ENCODE data around the gene SLAIN2.

SLAIN2 gene

DNA sequence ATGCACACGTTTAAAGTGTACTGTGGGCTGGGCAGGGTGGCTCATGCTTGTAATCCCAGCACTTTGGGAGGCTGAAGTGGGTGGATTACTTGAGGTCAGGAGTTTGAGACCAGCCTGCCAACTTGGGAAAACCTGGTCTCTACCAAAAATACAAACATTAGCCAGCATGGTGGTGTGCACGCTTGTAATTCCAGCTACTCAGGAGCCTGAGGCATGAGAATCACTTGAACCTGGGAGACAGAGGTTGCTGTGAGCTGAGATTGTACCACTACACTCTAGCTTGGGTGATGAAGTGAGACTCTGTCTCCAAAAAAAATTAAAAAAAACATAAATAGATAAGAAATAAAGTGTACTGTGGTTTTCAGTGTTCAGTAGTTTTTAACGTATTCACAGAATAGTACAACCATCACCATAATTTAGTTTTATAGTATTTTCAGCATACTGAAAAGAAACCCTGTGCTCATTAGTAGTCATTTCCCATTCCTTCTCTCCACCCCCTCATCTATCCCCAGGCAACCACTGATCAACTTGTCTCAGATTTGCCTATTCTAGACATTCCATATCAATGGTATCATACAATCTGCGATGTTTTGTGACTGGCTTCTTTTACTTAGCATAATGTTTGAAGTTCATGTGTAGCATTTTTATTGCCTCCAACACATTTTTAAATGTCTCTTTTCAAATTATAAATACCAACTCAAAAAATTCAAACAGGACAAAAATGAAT lies 19.1 kb downstream of the SLAIN2 start:
- no peak for DNase-seq
- in situ Hi-C loops (cut with MboI; ENCODE audit: low pct_unique_long_range_greater_than_20kb, low sequenced_read_pairs), result no loop called here

DNA sequence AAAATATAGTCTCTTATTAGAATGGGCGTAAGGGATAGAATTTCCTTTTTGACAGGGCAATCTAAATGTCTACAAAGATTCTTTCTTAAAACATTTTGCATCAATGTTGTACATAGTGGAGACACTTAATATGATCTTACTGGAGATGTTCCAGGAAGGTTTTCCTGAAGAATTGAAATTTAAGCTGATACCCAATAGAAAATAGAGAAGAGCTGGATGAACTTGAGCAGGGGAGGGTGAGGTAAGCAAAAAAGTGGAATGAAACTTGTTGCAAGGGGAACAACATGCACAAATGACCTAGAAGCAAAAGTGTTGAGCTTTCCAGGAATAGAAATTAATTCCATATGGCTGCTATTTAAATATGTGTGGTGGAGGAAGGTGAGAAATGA lies 19.7 kb downstream of the SLAIN2 start:
- no peak for DNase-seq
- in situ Hi-C loops (cut with MboI; ENCODE audit: low pct_unique_long_range_greater_than_20kb, low sequenced_read_pairs), result no loop called here

DNA sequence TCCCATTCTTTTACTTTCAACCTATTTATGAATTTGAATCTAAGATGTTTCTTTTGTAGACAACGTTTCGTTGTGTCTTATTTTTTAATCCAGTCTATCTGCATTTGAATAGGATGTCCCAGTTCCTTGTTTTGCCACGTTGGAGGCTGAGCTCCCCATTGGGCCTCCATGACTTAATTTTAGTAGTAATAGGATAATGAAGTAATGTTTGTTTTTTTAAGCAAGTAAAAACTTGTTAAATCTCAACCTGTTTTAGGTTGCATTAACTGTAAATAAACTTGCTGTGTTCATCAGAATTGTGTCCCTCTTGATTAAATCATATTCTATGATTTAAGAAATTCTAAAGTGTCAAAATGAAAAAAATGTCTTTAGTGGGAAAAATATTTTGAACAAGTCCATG lies 25.3 kb downstream of the SLAIN2 start:
- DNase-seq, result no peak
- in situ Hi-C loops (cut with MboI; ENCODE audit: low pct_unique_long_range_greater_than_20kb, low sequenced_read_pairs), result no loop called here

DNA sequence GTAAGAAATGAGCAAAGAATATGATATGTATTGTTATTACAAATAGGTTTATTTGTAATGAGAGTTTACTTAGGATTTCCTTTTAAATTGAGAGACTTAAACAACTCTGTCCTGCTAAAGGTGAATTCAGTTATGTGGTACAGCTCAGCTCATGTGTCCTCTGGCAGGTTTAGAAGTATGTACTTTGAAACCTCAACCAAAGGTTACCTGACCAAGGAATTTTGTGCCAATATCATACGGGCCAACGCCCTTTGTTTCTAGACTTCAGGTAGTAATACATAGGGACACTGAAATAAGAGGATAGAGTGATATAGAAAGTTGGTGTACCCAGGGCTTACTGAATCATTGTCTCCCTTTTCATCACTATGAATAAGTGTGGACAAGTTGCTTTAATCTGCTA lies 25.7 kb downstream of the SLAIN2 start:
- no peak for DNase-seq
- in situ Hi-C loops (cut with MboI; ENCODE audit: low pct_unique_long_range_greater_than_20kb, low sequenced_read_pairs), result no loop called here

DNA sequence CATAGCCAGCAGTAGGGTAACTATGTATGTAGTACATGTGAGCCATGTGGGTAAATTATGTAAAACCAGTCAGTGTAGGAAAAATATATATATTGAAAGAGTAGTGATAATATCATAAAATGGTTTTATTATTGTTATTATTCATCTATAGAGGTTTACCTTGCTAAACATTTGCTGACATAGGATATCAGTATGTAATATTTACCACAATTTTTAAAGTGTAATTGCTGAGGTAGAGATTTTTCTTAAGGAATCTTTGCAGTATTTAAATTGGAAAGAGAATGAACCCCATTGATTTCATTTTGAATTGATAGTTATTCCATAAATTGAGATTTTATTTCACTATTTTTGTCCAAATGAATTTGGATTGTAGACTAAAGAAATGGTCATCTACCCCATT lies 27.1 kb downstream of the SLAIN2 start:
- no peak for DNase-seq
- in situ Hi-C loops (cut with MboI; ENCODE audit: low pct_unique_long_range_greater_than_20kb, low sequenced_read_pairs), result no loop called here

DNA sequence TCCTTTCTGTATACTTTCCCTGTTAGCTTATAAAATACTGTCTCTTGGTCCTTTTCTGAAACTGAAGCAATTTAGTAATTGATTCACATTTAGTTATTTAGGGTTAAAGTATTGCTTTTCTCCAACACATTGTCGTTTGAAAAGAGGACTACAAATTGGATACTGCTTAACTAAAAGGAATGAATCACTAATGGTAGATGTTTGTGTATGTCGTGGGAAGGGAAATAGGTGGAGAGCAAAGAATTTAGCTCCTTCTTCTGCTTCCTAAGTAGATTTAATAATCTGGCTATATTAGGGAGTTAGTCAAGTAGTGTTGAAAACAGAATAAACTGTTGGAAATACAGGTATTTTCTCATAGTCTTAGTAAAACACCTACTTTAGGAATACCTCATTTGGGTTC lies 27.9 kb downstream of the SLAIN2 start:
- in situ Hi-C loops (cut with MboI; ENCODE audit: low pct_unique_long_range_greater_than_20kb, low sequenced_read_pairs), result no loop called here
- DNase-seq, result no peak

DNA sequence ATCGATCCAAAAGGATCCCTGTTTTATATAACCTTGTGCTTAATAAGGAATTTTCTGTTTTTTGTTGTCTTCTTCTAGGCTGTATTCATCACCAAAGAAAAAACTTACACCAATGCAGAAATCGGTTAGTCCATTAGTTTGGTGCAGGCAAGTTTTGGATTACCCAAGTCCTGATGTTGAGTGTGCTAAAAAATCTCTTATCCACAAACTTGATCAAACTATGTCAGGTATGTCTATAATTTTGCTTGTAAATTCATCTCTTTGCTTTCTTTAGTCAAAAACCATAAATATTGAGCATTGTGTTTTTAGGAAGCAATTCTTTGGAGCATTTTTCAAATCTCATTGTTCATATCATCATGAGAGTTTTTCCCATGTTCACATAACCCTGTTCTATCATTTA lies 28.4 kb downstream of the SLAIN2 start:
- in situ Hi-C loops (cut with MboI; ENCODE audit: low pct_unique_long_range_greater_than_20kb, low sequenced_read_pairs), result no loop called here
- DNase-seq, result no peak

DNA sequence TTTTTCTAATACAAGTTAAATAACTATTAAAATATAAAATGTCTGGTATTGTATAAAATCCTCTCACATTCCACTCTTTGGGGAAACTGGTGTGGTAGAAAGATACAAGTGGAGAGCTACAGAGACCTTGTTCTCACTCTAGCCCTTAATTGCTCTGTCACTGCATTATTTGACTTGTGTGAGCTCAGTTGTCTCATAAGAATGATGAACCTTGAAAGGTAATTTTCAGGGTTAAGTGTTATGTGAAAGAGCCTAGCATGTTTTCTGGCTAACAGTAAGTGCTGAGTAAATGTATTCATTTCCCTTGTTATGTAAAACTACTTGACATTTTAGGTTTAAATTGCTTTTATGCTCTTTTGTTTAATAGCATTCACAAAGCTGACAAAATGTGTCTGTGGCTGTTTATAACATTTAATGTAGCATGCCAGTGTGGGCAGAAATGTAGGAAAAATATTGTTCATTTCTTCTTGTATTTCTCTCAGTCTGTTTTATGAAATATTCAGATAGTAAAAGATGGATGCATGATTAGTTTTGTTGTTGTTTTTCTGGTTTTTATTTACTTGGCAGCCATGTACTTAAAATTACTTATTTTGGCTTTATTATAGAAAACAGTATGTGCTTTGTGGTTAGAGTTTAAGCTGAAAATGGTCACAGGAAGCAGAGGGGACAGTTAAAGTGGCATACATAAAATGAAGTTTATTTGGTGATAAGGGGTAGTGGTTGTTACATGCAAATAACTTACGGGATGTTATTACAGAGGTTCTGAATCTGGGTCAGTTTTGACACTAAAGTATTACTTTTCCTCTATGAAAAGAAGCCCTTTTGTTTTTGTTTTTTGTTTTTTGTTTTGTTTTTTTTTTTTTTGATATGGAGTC lies 29.2 kb downstream of the SLAIN2 start:
- in situ Hi-C loops (cut with MboI; ENCODE audit: low pct_unique_long_range_greater_than_20kb, low sequenced_read_pairs), result no loop called here
- no peak for DNase-seq

DNA sequence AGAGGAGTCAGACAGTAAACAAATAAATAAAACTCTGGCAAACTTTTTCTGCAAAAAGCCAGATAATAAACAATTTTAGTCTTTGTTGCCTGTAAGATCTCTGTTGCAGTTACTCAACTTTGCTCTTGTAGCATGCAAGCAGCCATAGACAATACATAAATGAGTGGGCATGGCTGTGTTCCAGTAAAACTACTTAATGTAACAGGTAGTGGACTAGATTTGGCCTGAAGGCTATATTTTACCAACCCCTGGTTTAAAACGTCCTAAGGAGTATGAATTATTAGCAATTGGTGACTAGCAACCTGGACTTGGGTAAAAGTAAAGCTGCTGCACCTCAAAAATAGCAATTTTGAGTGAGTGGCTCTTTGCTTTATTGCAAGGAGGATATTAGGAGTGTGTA lies 30.9 kb downstream of the SLAIN2 start:
- DNase-seq, result no peak
- in situ Hi-C loops (cut with MboI; ENCODE audit: low pct_unique_long_range_greater_than_20kb, low sequenced_read_pairs), result no loop called here

DNA sequence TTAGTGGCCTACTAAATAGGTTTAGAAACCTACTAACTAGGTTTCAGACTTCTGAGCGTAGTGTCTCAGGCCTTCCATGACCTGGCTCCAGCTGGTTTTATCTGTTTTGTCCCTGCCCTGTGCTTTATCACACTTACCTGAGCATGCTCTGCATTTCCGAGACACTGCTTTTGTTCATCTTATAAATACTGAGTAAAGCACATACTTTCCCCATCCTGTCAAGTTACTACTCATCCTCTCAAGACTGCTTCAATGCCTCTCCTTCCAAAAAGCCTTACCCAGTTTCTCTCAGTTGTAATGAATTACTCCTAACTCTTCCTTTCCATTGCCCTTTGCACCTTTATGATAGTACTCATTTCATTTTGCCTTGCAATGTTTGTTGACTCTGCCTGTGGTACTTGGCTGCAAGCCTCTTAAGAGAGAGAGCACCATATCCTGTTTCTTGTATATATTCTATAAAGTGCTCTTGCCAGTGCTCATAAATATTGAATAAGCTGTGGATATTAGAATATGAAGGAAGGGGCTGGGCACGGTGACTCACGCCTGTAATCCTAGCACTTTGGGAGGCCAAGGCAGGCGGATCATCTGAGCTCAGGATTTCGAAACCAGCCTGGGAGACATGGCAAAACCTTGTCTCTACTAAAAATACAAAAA lies 34.4 kb downstream of the SLAIN2 start:
- in situ Hi-C loops (cut with MboI; ENCODE audit: low pct_unique_long_range_greater_than_20kb, low sequenced_read_pairs), result no loop called here
- DNase-seq, result no peak

DNA sequence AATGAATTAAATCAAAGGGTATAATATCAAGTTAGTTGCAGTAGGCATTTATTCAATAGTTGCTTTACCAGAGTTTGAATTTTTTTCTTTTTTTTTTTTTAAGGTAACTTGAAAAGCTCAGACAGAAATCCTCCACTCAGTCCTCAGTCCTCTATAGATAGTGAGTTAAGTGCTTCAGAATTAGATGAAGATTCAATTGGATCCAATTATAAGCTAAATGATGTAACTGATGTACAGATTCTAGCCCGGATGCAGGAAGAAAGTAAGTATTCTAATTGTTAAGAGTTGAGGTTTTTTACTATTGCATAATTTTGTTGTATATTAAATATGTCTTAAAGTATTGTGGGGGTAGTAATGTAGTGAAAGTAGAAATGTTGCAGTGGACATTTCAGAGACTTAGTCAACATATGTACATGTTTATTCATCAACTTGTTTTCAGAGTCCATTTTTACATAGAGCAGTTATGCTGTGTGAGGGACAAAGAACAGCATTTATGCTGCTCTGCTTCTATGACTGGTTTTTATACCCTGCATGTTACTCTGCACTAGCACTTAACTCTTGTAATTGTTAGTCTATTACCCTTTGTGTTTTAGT lies 38.4 kb downstream of the SLAIN2 start:
- in situ Hi-C loops (cut with MboI; ENCODE audit: low pct_unique_long_range_greater_than_20kb, low sequenced_read_pairs), result no loop called here
- DNase-seq, result no peak

DNA sequence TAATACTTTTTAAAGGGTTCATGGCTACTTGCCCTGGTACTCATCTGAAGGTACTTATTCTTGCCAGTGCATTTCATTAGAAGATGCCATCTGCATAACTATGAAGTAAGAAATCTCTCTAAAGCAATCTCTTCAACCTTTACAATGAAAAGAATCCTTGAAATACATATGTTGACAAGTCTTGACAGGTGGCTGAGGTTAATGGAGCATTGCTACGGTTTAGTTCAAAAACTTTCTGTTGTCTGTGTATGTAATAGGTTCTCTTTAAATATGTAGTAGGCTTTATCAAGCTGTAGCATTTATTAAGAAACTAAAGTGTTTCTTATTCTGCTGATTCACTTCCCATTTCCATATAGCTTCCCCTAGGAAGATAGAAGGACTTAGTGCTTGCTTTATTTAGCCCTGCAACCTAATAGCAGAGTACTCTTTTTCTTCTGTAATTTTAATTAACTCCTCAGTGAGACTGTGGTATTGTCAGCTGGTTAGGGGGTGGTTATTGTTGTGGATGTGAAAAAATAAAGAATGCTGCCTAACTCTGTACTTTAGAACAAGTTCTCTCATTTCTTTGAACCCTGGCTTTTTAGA lies 39.3 kb downstream of the SLAIN2 start:
- DNase-seq, result peak; percentile 29
- in situ Hi-C loops (cut with MboI; ENCODE audit: low pct_unique_long_range_greater_than_20kb, low sequenced_read_pairs), result no loop called here

DNA sequence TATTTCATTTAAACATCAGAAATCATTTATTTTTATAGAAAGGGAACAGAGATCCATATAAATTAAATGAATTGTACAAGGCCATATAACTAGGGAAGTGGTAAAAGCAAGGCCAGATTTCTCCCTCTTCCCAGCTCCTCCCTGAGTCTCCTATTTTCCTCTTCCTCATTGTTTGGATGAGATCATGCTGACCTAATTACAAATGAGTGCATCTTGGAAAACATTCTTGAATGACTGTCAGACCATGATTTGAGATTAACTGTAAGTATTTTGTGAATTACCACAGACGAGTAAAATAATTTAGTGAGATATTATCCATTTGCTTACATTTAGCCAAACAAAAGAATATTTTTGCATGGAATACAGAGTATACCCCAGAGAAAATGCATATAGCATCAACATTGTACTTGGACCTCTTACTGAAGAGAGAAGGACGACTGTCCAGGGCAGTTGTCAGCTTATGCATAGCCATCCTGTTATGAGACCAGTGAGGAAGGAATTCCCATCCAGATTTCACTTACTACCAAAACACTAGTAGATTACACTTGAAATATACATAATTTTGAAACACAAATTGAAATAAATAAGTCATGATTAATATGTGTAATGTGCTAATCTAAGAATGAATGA lies 47.3 kb downstream of the SLAIN2 start:
- in situ Hi-C loops (cut with MboI; ENCODE audit: low pct_unique_long_range_greater_than_20kb, low sequenced_read_pairs), result no loop called here
- DNase-seq, result no peak

DNA sequence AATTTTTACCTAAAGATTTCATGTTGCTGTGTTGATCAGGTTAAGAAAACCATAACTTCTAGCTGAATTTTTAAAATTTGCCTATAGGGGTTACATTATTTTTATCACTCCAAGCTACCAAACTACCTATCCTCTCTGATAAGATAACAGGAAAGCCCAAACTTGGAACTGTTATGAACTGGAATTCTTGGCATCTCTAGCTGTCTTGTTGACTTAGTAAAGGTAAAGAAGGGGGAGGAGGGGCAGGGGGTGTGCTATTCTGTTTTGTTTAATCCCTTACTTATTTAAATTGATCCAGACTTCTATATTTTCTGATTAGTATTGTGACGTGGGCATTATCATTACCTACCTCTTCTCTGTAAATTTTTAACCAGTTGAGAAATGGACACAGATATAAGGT lies 54.7 kb downstream of the SLAIN2 start:
- in situ Hi-C loops (cut with MboI; ENCODE audit: low pct_unique_long_range_greater_than_20kb, low sequenced_read_pairs), result no loop called here
- DNase-seq, result no peak

DNA sequence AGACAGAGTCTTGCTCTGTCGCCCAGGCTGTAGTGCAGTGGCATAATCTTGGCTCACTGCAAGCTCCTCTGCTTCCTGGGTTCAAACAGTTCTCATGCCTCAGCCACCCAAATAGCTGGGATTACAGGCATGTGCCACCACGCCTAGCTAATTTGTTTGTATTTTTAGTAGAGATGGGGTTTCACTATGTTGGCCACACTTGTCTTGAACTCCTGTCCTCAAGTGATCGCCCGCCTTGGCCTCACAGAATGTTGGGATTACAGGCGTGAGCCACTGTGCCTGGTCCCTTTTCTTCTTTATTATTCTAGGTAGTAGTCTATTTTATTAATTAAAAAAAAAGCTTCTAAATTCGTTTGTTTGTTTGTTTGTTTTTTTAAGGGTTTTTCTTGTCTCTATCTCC lies 59.1 kb downstream of the SLAIN2 start:
- in situ Hi-C loops (cut with MboI; ENCODE audit: low pct_unique_long_range_greater_than_20kb, low sequenced_read_pairs), result no loop called here
- DNase-seq, result no peak

DNA sequence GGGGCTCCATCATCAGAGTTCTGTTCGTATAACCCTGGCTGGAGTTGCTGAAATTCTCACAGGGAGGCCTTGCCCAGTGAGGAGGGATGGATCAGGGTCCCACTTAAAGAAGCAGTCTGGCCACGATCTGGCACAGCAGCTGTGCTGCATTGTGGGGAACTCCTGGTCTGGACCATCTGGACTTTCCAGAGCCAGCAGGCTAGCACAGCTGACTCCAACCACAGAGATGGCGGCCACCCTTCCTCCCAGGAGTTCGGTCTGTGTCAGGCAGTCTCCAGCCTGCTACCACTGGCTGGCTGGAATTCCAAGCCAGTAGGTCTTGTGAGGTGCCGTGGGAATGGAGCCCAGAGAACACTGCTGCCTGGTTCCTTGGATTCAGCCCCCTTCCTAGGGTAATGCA lies 62.0 kb downstream of the SLAIN2 start:
- DNase-seq, result peak; percentile 3
- in situ Hi-C loops (cut with MboI; ENCODE audit: low pct_unique_long_range_greater_than_20kb, low sequenced_read_pairs), result no loop called here

DNA sequence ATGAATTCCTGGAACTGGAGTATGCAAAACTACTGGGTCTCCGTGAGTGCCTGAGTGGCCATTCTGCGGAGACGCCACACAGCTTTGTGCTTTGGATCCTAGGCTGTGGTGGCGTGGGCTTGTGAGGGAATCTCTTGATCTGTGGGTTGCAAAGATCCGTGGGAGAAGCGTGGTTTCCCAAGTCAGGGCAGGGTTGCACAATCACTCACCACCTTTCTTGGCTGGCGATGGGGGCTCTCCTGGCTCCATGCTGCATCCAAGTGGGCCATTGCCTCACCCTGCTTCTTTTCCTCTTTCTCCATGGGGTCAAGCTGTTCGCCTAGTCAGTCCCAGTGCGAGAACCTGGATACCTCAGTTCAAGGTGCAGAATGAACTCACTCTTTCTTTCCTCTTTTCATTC lies 62.5 kb downstream of the SLAIN2 start:
- DNase-seq, result peak; percentile 19
- in situ Hi-C loops (cut with MboI; ENCODE audit: low pct_unique_long_range_greater_than_20kb, low sequenced_read_pairs), result no loop called here

DNA sequence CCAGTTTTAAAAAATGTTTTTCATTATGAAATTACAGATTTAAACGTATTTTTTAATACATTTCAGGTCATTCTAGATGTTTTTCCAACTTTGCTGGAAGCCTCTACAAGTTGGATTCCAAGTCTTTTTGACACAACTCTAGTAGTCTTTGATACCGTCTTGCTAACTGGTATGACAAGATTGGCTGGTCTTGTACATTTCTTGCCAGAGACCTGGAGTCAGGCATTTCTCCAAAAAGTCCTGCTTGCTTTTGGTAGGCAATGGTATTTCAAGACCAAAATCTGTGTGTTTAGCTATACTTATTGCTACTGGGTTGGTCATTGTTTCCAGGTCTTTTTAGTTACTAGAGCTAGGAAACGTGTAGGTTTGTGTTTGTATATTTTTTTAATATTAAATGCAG lies 64.6 kb downstream of the SLAIN2 start:
- DNase-seq, result no peak
- in situ Hi-C loops (cut with MboI; ENCODE audit: low pct_unique_long_range_greater_than_20kb, low sequenced_read_pairs), result no loop called here

DNA sequence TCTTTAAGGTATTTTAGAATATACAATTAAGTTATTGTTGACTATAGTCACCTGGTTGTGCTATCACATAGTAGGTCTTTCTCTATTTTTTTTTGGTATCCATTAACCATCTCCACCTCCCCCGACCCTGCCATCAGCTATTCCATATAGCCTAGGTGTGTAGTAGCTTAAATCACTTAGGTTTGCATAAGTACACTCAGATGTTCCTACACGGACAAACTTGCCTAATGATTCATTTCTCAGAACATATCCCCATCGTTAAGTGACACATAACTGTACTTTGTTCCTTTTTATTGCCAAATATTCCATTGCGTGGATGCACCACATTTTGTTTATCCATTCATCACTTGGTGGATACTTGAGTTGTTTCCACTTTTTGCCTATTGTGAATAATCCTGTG lies 67.9 kb downstream of the SLAIN2 start:
- no peak for DNase-seq

More for the DNA sequence above, 67.9 kb downstream of the SLAIN2 start:
- in situ Hi-C loops (cut with MboI; ENCODE audit: low pct_unique_long_range_greater_than_20kb, low sequenced_read_pairs), result no loop called here

Measured in KBM-7 (cell line).